ENCODE results near the gene FNDC3B. TPM values are rescaled to one million over a fixed set of nuclear protein-coding genes. Genes with fewer than 3 reads are reported as not detected.
A peak's percentile ranks its signal among the peaks of the same experiment; 100 is the strongest.

Gene FNDC3B
- total and polyA plus RNA-seq, 9 of the 15 experiments (the other 6 are each of a cell fraction or from before 2014, with no cell fraction given): 7.0 to 35.8 (median 16.2) TPM

- TF ChIP-seq ZNF395 (CRISPR knock-in tag; IDR thresholded peaks at IDR 0.05) (peak; percentile 54), HNRNPLL (IDR thresholded peaks at IDR 0.05; ENCODE audit: low read depth, low read length, poor library complexity, severe bottlenecking) (no peak), RBM15 (IDR thresholded peaks at IDR 0.05; ENCODE audit: insufficient read depth, low read length) (no peak), DACH1 (IDR thresholded peaks at IDR 0.05; ENCODE audit: partially characterized antibody) (no peak), THAP7 (CRISPR knock-in tag; IDR thresholded peaks at IDR 0.05) (no peak), CREB3 (tag; conservative IDR thresholded peaks at IDR 0.05; ENCODE audit: low read depth) (peak; percentile 89), GTF2B (IDR thresholded peaks at IDR 0.05; ENCODE audit: extremely low read depth, insufficient read length) (no peak), CBFA2T3 (IDR thresholded peaks at IDR 0.05) (peak; percentile 43), ZNF445 (CRISPR knock-in tag; IDR thresholded peaks at IDR 0.05; ENCODE audit: low read depth) (no peak), MAFK (IDR thresholded peaks at IDR 0.05; ENCODE audit: low read length) (peak; percentile 54), BACH1 (tag; IDR thresholded peaks at IDR 0.05) (peak; percentile 76), CREM (IDR thresholded peaks at IDR 0.05; ENCODE audit: low read depth) (no peak), EHMT2 (IDR thresholded peaks at IDR 0.05) (peak; percentile 79), HMG20B (CRISPR knock-in tag; IDR thresholded peaks at IDR 0.05) (no peak), BCL6 (CRISPR knock-in tag; IDR thresholded peaks at IDR 0.05) (no peak), HOMEZ (CRISPR knock-in tag; IDR thresholded peaks at IDR 0.05) (no peak)
- TF ChIP-seq, protein P1, sequence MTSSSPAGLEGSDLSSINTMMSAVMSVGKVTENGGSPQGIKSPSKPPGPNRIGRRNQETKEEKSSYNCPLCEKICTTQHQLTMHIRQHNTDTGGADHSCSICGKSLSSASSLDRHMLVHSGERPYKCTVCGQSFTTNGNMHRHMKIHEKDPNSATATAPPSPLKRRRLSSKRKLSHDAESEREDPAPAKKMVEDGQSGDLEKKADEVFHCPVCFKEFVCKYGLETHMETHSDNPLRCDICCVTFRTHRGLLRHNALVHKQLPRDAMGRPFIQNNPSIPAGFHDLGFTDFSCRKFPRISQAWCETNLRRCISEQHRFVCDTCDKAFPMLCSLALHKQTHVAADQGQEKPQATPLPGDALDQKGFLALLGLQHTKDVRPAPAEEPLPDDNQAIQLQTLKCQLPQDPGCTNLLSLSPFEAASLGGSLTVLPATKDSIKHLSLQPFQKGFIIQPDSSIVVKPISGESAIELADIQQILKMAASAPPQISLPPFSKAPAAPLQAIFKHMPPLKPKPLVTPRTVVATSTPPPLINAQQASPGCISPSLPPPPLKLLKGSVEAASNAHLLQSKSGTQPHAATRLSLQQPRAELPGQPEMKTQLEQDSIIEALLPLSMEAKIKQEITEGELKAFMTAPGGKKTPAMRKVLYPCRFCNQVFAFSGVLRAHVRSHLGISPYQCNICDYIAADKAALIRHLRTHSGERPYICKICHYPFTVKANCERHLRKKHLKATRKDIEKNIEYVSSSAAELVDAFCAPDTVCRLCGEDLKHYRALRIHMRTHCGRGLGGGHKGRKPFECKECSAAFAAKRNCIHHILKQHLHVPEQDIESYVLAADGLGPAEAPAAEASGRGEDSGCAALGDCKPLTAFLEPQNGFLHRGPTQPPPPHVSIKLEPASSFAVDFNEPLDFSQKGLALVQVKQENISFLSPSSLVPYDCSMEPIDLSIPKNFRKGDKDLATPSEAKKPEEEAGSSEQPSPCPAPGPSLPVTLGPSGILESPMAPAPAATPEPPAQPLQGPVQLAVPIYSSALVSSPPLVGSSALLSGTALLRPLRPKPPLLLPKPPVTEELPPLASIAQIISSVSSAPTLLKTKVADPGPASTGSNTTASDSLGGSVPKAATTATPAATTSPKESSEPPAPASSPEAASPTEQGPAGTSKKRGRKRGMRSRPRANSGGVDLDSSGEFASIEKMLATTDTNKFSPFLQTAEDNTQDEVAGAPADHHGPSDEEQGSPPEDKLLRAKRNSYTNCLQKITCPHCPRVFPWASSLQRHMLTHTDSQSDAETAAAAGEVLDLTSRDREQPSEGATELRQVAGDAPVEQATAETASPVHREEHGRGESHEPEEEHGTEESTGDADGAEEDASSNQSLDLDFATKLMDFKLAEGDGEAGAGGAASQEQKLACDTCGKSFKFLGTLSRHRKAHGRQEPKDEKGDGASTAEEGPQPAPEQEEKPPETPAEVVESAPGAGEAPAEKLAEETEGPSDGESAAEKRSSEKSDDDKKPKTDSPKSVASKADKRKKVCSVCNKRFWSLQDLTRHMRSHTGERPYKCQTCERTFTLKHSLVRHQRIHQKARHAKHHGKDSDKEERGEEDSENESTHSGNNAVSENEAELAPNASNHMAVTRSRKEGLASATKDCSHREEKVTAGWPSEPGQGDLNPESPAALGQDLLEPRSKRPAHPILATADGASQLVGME (CRISPR knock-in tag; IDR thresholded peaks at IDR 0.05): no peak
These were observed 161.9 kb downstream of the FNDC3B start (continued) for GRCh38 chr3:172201136-172201869.
